WTC11 (cell line): ENCODE results near the gene USP54. TPM values are rescaled to one million over a fixed set of nuclear protein-coding genes. Genes with fewer than 3 reads are reported as not detected.

ENCODE experiments used
- ATAC-seq: fragments of 200-7000 bp; cut with Tn5 transposase; 2 replicates; pipeline ENCODE4 v1.10.0; 2021; ENCODE audit warnings: mild to moderate bottlenecking, moderate library complexity
- Bru-seq: library from RNA; stranded (reverse); fragments of 400-500 nt; gene quantifications from one replicate; lab custom pipeline; 2021; lab: Mats Ljungman, UMichigan
- CTCF ChIA-PET: fragments of 300-600 bp; sonication (Branson Sonifier 250); formaldehyde crosslinking; loops from one replicate; lab custom pipeline; 2021; ENCODE audit warnings: antibody characterized with exemption; lab: Charles Lee
- POLR2A ChIA-PET: fragments of 350-600 bp; sonication (Branson Sonifier 250); formaldehyde crosslinking; loops from one replicate; lab custom pipeline; 2021; ENCODE audit warnings: antibody characterized with exemption; lab: Charles Lee
- DNase-seq: peaks from one replicate; pipeline ENCODE4 v3.0.0; 2021; ENCODE audit warnings: low spot score
- H3K27ac Mint-ChIP-seq: 2 replicates; pipeline ENCODE4 v1.8.0; 2021; ENCODE audit warnings: mixed read lengths
- H3K27me3 Mint-ChIP-seq: 2 replicates; pipeline ENCODE4 v1.8.0; 2021; ENCODE audit warnings: low read depth, mild to moderate bottlenecking, moderate library complexity, mixed read lengths
- H3K36me3 Mint-ChIP-seq: 2 replicates; pipeline ENCODE4 v1.8.0; 2021; ENCODE audit warnings: mixed read lengths
- H3K4me1 Mint-ChIP-seq: 2 replicates; pipeline ENCODE4 v1.8.0; 2022; ENCODE audit warnings: mixed read lengths
- H3K4me3 Mint-ChIP-seq: 2 replicates; pipeline ENCODE4 v1.8.0; 2021; ENCODE audit warnings: mild to moderate bottlenecking, moderate library complexity, mixed read lengths
- H3K9me3 Mint-ChIP-seq: 2 replicates; pipeline ENCODE4 v1.8.0; 2021; ENCODE audit warnings: mixed read lengths
- E2F1 ChIP-seq: sonication (generic); formaldehyde crosslinking; IDR thresholded peaks from 2 replicates; pipeline ENCODE4 v1.8.0; 2022; ENCODE audit warnings: mild to moderate bottlenecking, missing genetic modification reagents
- ELF4 ChIP-seq: sonication (generic); formaldehyde crosslinking; IDR thresholded peaks from 2 replicates; pipeline ENCODE4 v1.8.1; 2022; ENCODE audit warnings: low read depth, mild to moderate bottlenecking, moderate library complexity, missing genetic modification reagents
- FOXK1 ChIP-seq: sonication (generic); formaldehyde crosslinking; IDR thresholded peaks from 2 replicates; pipeline ENCODE4 v1.8.0; 2022; ENCODE audit warnings: mild to moderate bottlenecking, moderate library complexity, missing genetic modification reagents
- FOXP1 ChIP-seq: sonication (generic); formaldehyde crosslinking; IDR thresholded peaks from 2 replicates; pipeline ENCODE4 v1.8.0; 2022; ENCODE audit warnings: missing genetic modification reagents, mild to moderate bottlenecking, moderate library complexity, borderline replicate concordance
- HMGXB4 ChIP-seq: sonication (generic); formaldehyde crosslinking; IDR thresholded peaks from 2 replicates; pipeline ENCODE4 v1.8.1; 2023; ENCODE audit warnings: mild to moderate bottlenecking, moderate library complexity, missing genetic modification reagents
- MXD4 ChIP-seq: fragments of 250-450 bp; sonication (Bioruptor Pico); IDR thresholded peaks from 2 replicates; pipeline ENCODE4 v1.8.0; 2021; ENCODE audit warnings: mild to moderate bottlenecking, moderate library complexity, borderline replicate concordance
- MYBL2 ChIP-seq: sonication (generic); formaldehyde crosslinking; IDR thresholded peaks from 2 replicates; pipeline ENCODE4 v1.8.1; 2023; ENCODE audit warnings: mild to moderate bottlenecking, moderate library complexity, missing genetic modification reagents
- NR1H2 ChIP-seq: sonication (generic); formaldehyde crosslinking; IDR thresholded peaks from 2 replicates; pipeline ENCODE4 v1.9.0; 2021; ENCODE audit warnings: mild to moderate bottlenecking, moderate library complexity, missing genetic modification reagents
- NR2C2 ChIP-seq: sonication (generic); formaldehyde crosslinking; IDR thresholded peaks from 2 replicates; pipeline ENCODE4 v1.8.0; 2022; ENCODE audit warnings: mild to moderate bottlenecking, missing genetic modification reagents
- NR3C1 ChIP-seq: sonication (generic); formaldehyde crosslinking; conservative IDR thresholded peaks from 2 replicates; pipeline ENCODE4 v1.8.1; 2023; ENCODE audit warnings: low read depth, mild to moderate bottlenecking, missing genetic modification reagents
- PRRX2 ChIP-seq: fragments of 250-450 bp; sonication (Bioruptor Pico); IDR thresholded peaks from 2 replicates; pipeline ENCODE4 v1.8.0; 2021; ENCODE audit warnings: mild to moderate bottlenecking
- RORB ChIP-seq: fragments of 250-450 bp; sonication (Bioruptor Pico); IDR thresholded peaks from 2 replicates; pipeline ENCODE4 v1.9.0; 2021; ENCODE audit warnings: mild to moderate bottlenecking
- TCF7 ChIP-seq: sonication (generic); formaldehyde crosslinking; IDR thresholded peaks from 2 replicates; pipeline ENCODE4 v1.8.0; 2022; ENCODE audit warnings: mild to moderate bottlenecking, low read depth, missing genetic modification reagents, moderate library complexity
- TP53 ChIP-seq: sonication (generic); formaldehyde crosslinking; IDR thresholded peaks from 2 replicates; pipeline ENCODE4 v1.8.1; 2023; ENCODE audit warnings: mild to moderate bottlenecking, missing genetic modification reagents
- ZNF121 ChIP-seq: sonication (generic); formaldehyde crosslinking; IDR thresholded peaks from 2 replicates; pipeline ENCODE4 v1.8.0; 2023; ENCODE audit warnings: missing genetic modification reagents
- ZNF219 ChIP-seq: sonication (generic); formaldehyde crosslinking; IDR thresholded peaks from 2 replicates; pipeline ENCODE4 v1.8.0; 2023; ENCODE audit warnings: missing genetic modification reagents, mild to moderate bottlenecking, borderline replicate concordance
- ZNF512 ChIP-seq: sonication (generic); formaldehyde crosslinking; IDR thresholded peaks from 2 replicates; pipeline ENCODE4 v1.8.1; 2022; ENCODE audit warnings: missing genetic modification reagents, borderline replicate concordance
- ZNF671 ChIP-seq: fragments of 250-450 bp; sonication (Bioruptor Pico); IDR thresholded peaks from 2 replicates; pipeline ENCODE4 v1.8.0; 2021; ENCODE audit warnings: mild to moderate bottlenecking
- long read RNA-seq, 3 experiments: library from RNA in 1 of 3; library from capped mRNA in 1 of 3; library from polyadenylated mRNA in 1 of 3; unstranded in 2 of 3; stranded (forward) in 1 of 3; transcript quantifications; one replicate each; pipeline ENCODE4 v2.0.0, GENCODE V29; 2021
- total RNA-seq: library from RNA; stranded (reverse); gene quantifications from 3 replicates; pipeline ENCODE4 v1.2.3, GENCODE V29; 2021
- TF ChIP-seq, protein P1 (sequence below): sonication (generic); formaldehyde crosslinking; IDR thresholded peaks from 2 replicates; pipeline ENCODE4 v1.8.1; 2022; ENCODE audit warnings: low read depth, mild to moderate bottlenecking, moderate library complexity, missing genetic modification reagents, borderline replicate concordance
- TF ChIP-seq, protein P2 (sequence below): sonication (generic); formaldehyde crosslinking; IDR thresholded peaks from 2 replicates; pipeline ENCODE4 v1.8.0; 2023; ENCODE audit warnings: mild to moderate bottlenecking, missing genetic modification reagents
- TF ChIP-seq, protein P3 (sequence below): sonication (generic); formaldehyde crosslinking; IDR thresholded peaks from 2 replicates; pipeline ENCODE4 v1.8.1; 2023; ENCODE audit warnings: mild to moderate bottlenecking, missing genetic modification reagents, moderate library complexity

The USP54 gene
- total RNA-seq (39.8 to 43.8 TPM (median 43.3 TPM) in 3 replicates), Bru-seq, nascent RNA (percentile 66 among the genes with signal in this experiment)
- long read RNA-seq, experiment 1, partial matches to known transcripts, result 22 of 62 reads
- long read RNA-seq, experiment 1, other reads (novel, unspliced or antisense), result 40 of 62 reads
- long read RNA-seq, experiment 2, partial matches to known transcripts, result 13 of 17 reads
- long read RNA-seq, experiment 2, other reads (novel, unspliced or antisense), result 4 of 17 reads
- long read RNA-seq, experiment 3, result 0 reads

DNA sequence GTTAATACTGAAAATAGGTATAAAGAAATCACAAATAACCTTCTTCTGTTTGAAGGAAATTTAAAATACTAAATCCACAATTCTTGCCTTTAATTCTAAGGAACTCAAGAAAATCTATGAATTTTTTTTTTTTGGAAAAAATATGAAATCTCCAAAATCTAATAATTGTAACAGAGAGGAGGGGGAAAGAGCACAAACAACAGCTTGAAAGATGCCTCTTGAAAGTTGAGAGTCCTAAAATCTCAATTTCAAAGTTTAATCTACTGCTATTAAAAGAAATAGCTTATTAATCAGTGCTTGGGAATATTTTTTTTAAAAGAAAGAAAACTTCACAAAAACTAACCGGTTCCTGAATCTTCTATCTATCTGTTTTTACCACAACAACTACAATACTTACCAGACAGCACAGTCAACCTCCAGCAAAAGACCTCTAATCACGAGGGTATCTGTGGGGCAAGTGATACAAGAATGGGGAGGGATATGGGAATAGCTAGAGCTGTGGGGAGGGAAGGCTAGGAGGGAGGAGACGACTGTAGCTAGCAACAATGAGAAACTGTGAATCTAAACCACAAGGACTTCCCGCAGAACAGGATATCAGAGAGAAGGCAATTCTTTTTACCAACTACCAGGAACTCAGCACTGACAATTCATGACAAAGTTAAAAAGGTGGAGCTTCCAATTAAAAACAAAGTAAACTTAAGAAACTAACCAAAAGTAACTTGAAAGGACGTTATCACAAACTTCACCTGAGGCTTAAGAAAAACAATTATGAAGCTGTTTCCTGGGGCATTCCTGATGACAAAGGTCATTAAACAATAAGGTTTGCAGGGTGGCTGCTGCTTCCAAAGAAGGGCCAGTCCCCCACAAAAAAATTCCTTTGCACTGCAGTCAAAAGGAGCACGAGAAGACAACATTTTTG, at the start of gene USP54:
Gene USP54, minus strand, starts transcription at position 462 of the 919 bp plus-strand sequence. CDS start 15,684 bp downstream, outside the sequence.
- DNase-seq, result no peak
- H3K4me1 Mint-ChIP-seq, result peaks cover 49% of the 10 kb centered on the region
- TF ChIP-seq, protein P1, sequence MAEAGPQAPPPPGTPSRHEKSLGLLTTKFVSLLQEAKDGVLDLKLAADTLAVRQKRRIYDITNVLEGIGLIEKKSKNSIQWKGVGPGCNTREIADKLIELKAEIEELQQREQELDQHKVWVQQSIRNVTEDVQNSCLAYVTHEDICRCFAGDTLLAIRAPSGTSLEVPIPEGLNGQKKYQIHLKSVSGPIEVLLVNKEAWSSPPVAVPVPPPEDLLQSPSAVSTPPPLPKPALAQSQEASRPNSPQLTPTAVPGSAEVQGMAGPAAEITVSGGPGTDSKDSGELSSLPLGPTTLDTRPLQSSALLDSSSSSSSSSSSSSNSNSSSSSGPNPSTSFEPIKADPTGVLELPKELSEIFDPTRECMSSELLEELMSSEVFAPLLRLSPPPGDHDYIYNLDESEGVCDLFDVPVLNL (CRISPR knock-in tag), result no peak
- TF ChIP-seq, protein P2, sequence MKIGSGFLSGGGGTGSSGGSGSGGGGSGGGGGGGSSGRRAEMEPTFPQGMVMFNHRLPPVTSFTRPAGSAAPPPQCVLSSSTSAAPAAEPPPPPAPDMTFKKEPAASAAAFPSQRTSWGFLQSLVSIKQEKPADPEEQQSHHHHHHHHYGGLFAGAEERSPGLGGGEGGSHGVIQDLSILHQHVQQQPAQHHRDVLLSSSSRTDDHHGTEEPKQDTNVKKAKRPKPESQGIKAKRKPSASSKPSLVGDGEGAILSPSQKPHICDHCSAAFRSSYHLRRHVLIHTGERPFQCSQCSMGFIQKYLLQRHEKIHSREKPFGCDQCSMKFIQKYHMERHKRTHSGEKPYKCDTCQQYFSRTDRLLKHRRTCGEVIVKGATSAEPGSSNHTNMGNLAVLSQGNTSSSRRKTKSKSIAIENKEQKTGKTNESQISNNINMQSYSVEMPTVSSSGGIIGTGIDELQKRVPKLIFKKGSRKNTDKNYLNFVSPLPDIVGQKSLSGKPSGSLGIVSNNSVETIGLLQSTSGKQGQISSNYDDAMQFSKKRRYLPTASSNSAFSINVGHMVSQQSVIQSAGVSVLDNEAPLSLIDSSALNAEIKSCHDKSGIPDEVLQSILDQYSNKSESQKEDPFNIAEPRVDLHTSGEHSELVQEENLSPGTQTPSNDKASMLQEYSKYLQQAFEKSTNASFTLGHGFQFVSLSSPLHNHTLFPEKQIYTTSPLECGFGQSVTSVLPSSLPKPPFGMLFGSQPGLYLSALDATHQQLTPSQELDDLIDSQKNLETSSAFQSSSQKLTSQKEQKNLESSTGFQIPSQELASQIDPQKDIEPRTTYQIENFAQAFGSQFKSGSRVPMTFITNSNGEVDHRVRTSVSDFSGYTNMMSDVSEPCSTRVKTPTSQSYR (CRISPR knock-in tag), result no peak
- no peak for TF ChIP-seq RORB
- no peak for TF ChIP-seq MYBL2
- TF ChIP-seq HMGXB4 (CRISPR knock-in tag), result no peak
- no peak for TF ChIP-seq MXD4 (CRISPR knock-in tag)
- TF ChIP-seq ZNF219 (CRISPR knock-in tag), result no peak
- TF ChIP-seq, all 79 proteins: peak for 0
- peak; percentile 89 for ATAC-seq
- no peaks in the 10 kb centered on the region for H3K27me3 Mint-ChIP-seq
- peaks cover 5% of the 10 kb centered on the region for H3K36me3 Mint-ChIP-seq
- H3K4me3 Mint-ChIP-seq, result peak within 1 kb of the TSS; percentile 59
- CTCF ChIA-PET, result interaction anchor here (0.5 to 1.5 kb wide), 7 partner anchors 12 to 406 kb away, joined by 3 to 7 read pairs (median 3); no protein-coding TSS in a partner anchor
- peak within 1 kb of the TSS; percentile 99 for H3K27ac Mint-ChIP-seq
- peaks cover 3% of the 10 kb centered on the region for H3K9me3 Mint-ChIP-seq
- POLR2A ChIA-PET, result interaction anchor here (0.7 to 1.5 kb wide), 6 partner anchors 10 to 343 kb away, joined by 3 to 12 read pairs (median 4); no protein-coding TSS in a partner anchor

- Mint-ChIP-seq H3K4me1 (peaks cover 7% of the 10 kb centered on the region), H3K27ac (no peak overlapping the region), H3K36me3 (no peaks in the 10 kb centered on the region), H3K9me3 (no peaks in the 10 kb centered on the region), H3K4me3 (no peak overlapping the region), H3K27me3 (no peaks in the 10 kb centered on the region; the same call in 1 of the 2 replicates)
- DNase-seq (no peak), ATAC-seq (no peak)
- ChIA-PET POLR2A (no interaction called here), CTCF (interaction anchor here (1.1 kb wide), 1 partner anchor 109 kb away, joined by 5 read pairs; no protein-coding TSS in a partner anchor)
- TF ChIP-seq NR1H2 (CRISPR knock-in tag) (no peak), ELF4 (CRISPR knock-in tag) (no peak), TP53 (CRISPR knock-in tag) (no peak), NR2C2 (no peak), MXD4 (CRISPR knock-in tag) (no peak), ZNF121 (no peak), TCF7 (CRISPR knock-in tag) (no peak), PRRX2 (CRISPR knock-in tag) (no peak), ZNF512 (CRISPR knock-in tag) (no peak), ZNF671 (CRISPR knock-in tag) (no peak), E2F1 (CRISPR knock-in tag) (no peak), FOXP1 (CRISPR knock-in tag) (no peak), FOXK1 (CRISPR knock-in tag) (no peak), NR3C1 (CRISPR knock-in tag) (no peak)
- TF ChIP-seq, protein P3, sequence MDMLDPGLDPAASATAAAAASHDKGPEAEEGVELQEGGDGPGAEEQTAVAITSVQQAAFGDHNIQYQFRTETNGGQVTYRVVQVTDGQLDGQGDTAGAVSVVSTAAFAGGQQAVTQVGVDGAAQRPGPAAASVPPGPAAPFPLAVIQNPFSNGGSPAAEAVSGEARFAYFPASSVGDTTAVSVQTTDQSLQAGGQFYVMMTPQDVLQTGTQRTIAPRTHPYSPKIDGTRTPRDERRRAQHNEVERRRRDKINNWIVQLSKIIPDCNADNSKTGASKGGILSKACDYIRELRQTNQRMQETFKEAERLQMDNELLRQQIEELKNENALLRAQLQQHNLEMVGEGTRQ (CRISPR knock-in tag), result no peak
- TF ChIP-seq, protein P1 (CRISPR knock-in tag), result no peak
These were observed 48.1 kb upstream of the USP54 start for GRCh38 chr10:73639286-73639685.
